ENCODE results near the gene SLC30A4. TPM values are rescaled to one million over a fixed set of nuclear protein-coding genes. Genes with fewer than 3 reads are reported as not detected.

SLC30A4 gene
- total RNA-seq, 1 donor from 2014 or later = 4.2 TPM

DNA sequence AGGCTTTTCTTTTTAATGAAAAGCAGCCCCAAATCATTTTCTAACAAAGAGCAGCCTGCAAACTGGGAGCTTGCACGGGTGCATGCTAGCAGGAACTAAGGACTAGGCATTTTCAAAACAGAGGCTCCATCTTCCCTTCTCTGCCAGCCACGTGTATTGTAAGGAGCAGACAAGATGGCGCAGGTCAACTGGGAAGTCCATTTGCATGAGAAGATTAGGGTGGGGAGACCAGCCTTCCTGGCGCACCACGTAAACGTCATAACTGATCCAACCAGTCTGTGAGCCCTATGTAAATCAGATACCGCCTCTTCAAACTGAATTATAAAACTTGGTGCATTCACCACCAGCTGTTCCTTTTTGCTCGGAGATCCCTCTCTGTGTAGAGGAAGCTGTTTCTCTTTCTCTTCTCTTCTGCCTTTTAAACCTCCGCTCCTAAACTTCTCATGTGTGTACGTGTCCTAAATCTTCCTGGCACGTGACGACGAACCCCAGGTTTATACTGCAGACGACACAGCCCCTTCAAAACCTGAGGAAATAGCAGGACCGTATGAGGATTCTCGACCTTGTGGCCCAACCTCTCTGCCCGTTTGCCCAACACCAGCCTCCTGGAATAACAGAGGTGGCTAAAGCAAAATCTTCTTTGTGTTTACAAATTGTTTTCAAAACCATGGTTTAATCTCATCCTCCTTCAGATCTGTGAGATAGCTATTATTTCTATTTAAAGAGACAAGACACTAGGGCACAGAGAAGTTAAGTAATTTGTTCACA lies 26.4 kb upstream of the SLC30A4 start:
- H3K27me3 ChIP-seq (ENCODE audit: control insufficient read depth, insufficient read depth, low read length) = no peaks in the 10 kb centered on the region
- no peak overlapping the region for H3K4me3 ChIP-seq (ENCODE audit: low read depth, low read length)
- H3K36me3 ChIP-seq (ENCODE audit: control insufficient read depth, insufficient read depth, low read length) = no peaks in the 10 kb centered on the region
- TF ChIP-seq, protein P1, sequence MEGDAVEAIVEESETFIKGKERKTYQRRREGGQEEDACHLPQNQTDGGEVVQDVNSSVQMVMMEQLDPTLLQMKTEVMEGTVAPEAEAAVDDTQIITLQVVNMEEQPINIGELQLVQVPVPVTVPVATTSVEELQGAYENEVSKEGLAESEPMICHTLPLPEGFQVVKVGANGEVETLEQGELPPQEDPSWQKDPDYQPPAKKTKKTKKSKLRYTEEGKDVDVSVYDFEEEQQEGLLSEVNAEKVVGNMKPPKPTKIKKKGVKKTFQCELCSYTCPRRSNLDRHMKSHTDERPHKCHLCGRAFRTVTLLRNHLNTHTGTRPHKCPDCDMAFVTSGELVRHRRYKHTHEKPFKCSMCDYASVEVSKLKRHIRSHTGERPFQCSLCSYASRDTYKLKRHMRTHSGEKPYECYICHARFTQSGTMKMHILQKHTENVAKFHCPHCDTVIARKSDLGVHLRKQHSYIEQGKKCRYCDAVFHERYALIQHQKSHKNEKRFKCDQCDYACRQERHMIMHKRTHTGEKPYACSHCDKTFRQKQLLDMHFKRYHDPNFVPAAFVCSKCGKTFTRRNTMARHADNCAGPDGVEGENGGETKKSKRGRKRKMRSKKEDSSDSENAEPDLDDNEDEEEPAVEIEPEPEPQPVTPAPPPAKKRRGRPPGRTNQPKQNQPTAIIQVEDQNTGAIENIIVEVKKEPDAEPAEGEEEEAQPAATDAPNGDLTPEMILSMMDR (IDR thresholded peaks at IDR 0.05; ENCODE audit: insufficient read depth, low read length, poor library complexity, severe bottlenecking) = no peak
- no peak for DNase-seq (ENCODE audit: low read depth)

- no peaks in the 10 kb centered on the region for H3K27me3 ChIP-seq (ENCODE audit: control insufficient read depth, insufficient read depth, low read length)
- H3K36me3 ChIP-seq (ENCODE audit: control insufficient read depth, insufficient read depth, low read length) = no peaks in the 10 kb centered on the region
- DNase-seq (ENCODE audit: low read depth) = no peak
- H3K4me3 ChIP-seq (ENCODE audit: low read depth, low read length) = no peak overlapping the region
- TF ChIP-seq, protein P1 (IDR thresholded peaks at IDR 0.05; ENCODE audit: insufficient read depth, low read length, poor library complexity, severe bottlenecking) = no peak
Observed at GRCh38 chr15:45546789-45547188, 24.2 kb upstream of the SLC30A4 start.

DNA sequence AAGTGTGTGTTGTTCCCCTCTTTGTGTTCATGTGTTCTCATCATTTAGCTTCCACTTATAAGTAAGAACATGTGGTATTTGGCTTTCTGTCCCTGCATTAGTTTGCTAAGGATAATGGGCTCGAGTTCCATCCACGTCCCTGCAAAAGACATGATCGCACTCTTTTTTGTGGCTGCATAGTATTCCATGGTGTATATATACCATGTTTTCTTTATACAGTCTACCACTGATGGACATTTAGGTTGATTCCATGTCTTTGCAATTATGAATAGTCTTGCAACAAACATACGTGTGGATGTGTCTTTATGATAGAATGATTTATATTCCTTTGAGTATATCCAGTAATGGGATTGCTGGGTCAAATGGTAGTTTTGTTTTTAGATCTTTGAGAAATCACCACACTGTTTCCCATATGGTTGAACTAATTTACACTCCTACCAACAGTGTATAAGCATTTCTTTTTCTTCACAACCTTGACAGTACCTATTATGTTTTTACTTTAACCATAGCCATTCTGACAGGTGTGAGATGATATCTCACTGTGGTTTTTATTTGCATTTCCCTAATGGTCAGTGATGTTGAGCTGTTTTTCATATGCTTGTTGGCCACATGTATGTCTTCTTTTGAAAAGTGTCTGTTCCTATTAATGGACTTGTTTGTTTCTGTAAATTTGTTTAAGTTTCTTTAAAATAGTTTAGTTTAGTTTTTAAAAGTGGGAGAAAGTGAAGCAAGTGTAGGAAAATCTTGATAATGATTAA lies 21.9 kb upstream of the SLC30A4 start:
- TF ChIP-seq, protein P1 (IDR thresholded peaks at IDR 0.05; ENCODE audit: insufficient read depth, low read length, poor library complexity, severe bottlenecking) = no peak

GRCh38 chr15:45543051-45543450 lies 20.5 kb upstream of the SLC30A4 start:
- DNase-seq (ENCODE audit: low read depth) = no peak
- Histone ChIP-seq H3K36me3 (ENCODE audit: control insufficient read depth, insufficient read depth, low read length) (no peaks in the 10 kb centered on the region), H3K4me3 (ENCODE audit: low read depth, low read length) (no peak overlapping the region), H3K27me3 (ENCODE audit: control insufficient read depth, insufficient read depth, low read length) (no peaks in the 10 kb centered on the region)
- TF ChIP-seq, protein P1 (IDR thresholded peaks at IDR 0.05; ENCODE audit: insufficient read depth, low read length, poor library complexity, severe bottlenecking) = no peak

More for the DNA sequence above, 21.9 kb upstream of the SLC30A4 start:
- no peak for DNase-seq (ENCODE audit: low read depth)
- no peaks in the 10 kb centered on the region for H3K27me3 ChIP-seq (ENCODE audit: control insufficient read depth, insufficient read depth, low read length)
- no peaks in the 10 kb centered on the region for H3K36me3 ChIP-seq (ENCODE audit: control insufficient read depth, insufficient read depth, low read length)
- no peak overlapping the region for H3K4me3 ChIP-seq (ENCODE audit: low read depth, low read length)

- no peak for DNase-seq (ENCODE audit: low read depth)
- TF ChIP-seq, protein P1 (IDR thresholded peaks at IDR 0.05; ENCODE audit: insufficient read depth, low read length, poor library complexity, severe bottlenecking) = no peak
- no peaks in the 10 kb centered on the region for H3K36me3 ChIP-seq (ENCODE audit: control insufficient read depth, insufficient read depth, low read length)
- H3K4me3 ChIP-seq (ENCODE audit: low read depth, low read length) = no peak overlapping the region
- no peaks in the 10 kb centered on the region for H3K27me3 ChIP-seq (ENCODE audit: control insufficient read depth, insufficient read depth, low read length)
Observed at GRCh38 chr15:45540531-45540930, 18.0 kb upstream of the SLC30A4 start.
